ENCODE measurements around the gene RNF26.

Gene RNF26

GRCh38 chr11:119315131-119316015, 19.0 kb upstream of the RNF26 start:
- no peak for DNase-seq (ENCODE audit: low read depth in 2 of 2, low spot score in 1 of 2)

GRCh38 chr11:119316016-119316728, 18.2 kb upstream of the RNF26 start:
- no peak for DNase-seq (ENCODE audit: low read depth in 2 of 2, low spot score in 1 of 2)

- no peak for DNase-seq (ENCODE audit: low read depth in 2 of 2, low spot score in 1 of 2)
These were observed 17.4 kb upstream of the RNF26 start, which contains the start of gene MCAM for GRCh38 chr11:119316729-119317591. Gene MCAM, minus strand, starts transcription at chr11:119317130. Its CDS starts 29 bp downstream, at chr11:119317101.

- no peak for DNase-seq (ENCODE audit: low read depth in 2 of 2, low spot score in 1 of 2)
These were observed 16.6 kb upstream of the RNF26 start for GRCh38 chr11:119317592-119318239.

- no peak for DNase-seq (ENCODE audit: low read depth in 2 of 2, low spot score in 1 of 2)
These were observed 15.8 kb upstream of the RNF26 start for GRCh38 chr11:119318240-119319135.

- no peak for DNase-seq (ENCODE audit: low read depth in 2 of 2, low spot score in 1 of 2)
These were observed 15.1 kb upstream of the RNF26 start for GRCh38 chr11:119319136-119319699.

- DNase-seq (ENCODE audit: low read depth in 2 of 2, low spot score in 1 of 2): no peak
These were observed 14.6 kb upstream of the RNF26 start for GRCh38 chr11:119319700-119320239.

GRCh38 chr11:119320240-119320775, 14.0 kb upstream of the RNF26 start:
- no peak for DNase-seq (ENCODE audit: low read depth in 2 of 2, low spot score in 1 of 2)

GRCh38 chr11:119320776-119321524, 13.4 kb upstream of the RNF26 start:
- DNase-seq (ENCODE audit: low read depth in 2 of 2, low spot score in 1 of 2): no peak

GRCh38 chr11:119322360-119322739, 12.0 kb upstream of the RNF26 start:
- DNase-seq (ENCODE audit: low read depth in 2 of 2, low spot score in 1 of 2): no peak

GRCh38 chr11:119322921-119323531, 11.3 kb upstream of the RNF26 start:
- no peak for DNase-seq (ENCODE audit: low read depth in 2 of 2, low spot score in 1 of 2)

- DNase-seq (ENCODE audit: low read depth in 2 of 2, low spot score in 1 of 2): peak; percentile 69
These were observed 10.7 kb upstream of the RNF26 start for GRCh38 chr11:119323532-119324033.

- no peak for DNase-seq (ENCODE audit: low read depth in 2 of 2, low spot score in 1 of 2)
These were observed 10.1 kb upstream of the RNF26 start for GRCh38 chr11:119324189-119324588.

GRCh38 chr11:119329320-119329719, 5.0 kb upstream of the RNF26 start:
- no peak for DNase-seq (ENCODE audit: low read depth in 2 of 2, low spot score in 1 of 2)

- DNase-seq (ENCODE audit: low read depth in 2 of 2, low spot score in 1 of 2): no peak
These were observed 4.1 kb upstream of the RNF26 start for GRCh38 chr11:119330237-119330636.

- DNase-seq (ENCODE audit: low read depth in 2 of 2, low spot score in 1 of 2): no peak
These were observed 2.1 kb upstream of the RNF26 start for GRCh38 chr11:119332111-119332765.

- no peak for DNase-seq (ENCODE audit: low read depth in 2 of 2, low spot score in 1 of 2)
These were observed 846 bp downstream of the RNF26 start for GRCh38 chr11:119335091-119335654.
